HG02840 (cell line): ENCODE measurements around the gene DDX42.

Experiments
- ATAC-seq: cut with Tn5 transposase; IDR thresholded peaks from one replicate; pipeline ENCODE4 v1.9.1; 2021; ENCODE audit warnings: mild to moderate bottlenecking, moderate library complexity, moderate number of reproducible peaks; ENCODE audit not compliant: unreplicated experiment, low FRiP score

The DDX42 gene, protein sequence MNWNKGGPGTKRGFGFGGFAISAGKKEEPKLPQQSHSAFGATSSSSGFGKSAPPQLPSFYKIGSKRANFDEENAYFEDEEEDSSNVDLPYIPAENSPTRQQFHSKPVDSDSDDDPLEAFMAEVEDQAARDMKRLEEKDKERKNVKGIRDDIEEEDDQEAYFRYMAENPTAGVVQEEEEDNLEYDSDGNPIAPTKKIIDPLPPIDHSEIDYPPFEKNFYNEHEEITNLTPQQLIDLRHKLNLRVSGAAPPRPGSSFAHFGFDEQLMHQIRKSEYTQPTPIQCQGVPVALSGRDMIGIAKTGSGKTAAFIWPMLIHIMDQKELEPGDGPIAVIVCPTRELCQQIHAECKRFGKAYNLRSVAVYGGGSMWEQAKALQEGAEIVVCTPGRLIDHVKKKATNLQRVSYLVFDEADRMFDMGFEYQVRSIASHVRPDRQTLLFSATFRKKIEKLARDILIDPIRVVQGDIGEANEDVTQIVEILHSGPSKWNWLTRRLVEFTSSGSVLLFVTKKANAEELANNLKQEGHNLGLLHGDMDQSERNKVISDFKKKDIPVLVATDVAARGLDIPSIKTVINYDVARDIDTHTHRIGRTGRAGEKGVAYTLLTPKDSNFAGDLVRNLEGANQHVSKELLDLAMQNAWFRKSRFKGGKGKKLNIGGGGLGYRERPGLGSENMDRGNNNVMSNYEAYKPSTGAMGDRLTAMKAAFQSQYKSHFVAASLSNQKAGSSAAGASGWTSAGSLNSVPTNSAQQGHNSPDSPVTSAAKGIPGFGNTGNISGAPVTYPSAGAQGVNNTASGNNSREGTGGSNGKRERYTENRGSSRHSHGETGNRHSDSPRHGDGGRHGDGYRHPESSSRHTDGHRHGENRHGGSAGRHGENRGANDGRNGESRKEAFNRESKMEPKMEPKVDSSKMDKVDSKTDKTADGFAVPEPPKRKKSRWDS

DNA sequence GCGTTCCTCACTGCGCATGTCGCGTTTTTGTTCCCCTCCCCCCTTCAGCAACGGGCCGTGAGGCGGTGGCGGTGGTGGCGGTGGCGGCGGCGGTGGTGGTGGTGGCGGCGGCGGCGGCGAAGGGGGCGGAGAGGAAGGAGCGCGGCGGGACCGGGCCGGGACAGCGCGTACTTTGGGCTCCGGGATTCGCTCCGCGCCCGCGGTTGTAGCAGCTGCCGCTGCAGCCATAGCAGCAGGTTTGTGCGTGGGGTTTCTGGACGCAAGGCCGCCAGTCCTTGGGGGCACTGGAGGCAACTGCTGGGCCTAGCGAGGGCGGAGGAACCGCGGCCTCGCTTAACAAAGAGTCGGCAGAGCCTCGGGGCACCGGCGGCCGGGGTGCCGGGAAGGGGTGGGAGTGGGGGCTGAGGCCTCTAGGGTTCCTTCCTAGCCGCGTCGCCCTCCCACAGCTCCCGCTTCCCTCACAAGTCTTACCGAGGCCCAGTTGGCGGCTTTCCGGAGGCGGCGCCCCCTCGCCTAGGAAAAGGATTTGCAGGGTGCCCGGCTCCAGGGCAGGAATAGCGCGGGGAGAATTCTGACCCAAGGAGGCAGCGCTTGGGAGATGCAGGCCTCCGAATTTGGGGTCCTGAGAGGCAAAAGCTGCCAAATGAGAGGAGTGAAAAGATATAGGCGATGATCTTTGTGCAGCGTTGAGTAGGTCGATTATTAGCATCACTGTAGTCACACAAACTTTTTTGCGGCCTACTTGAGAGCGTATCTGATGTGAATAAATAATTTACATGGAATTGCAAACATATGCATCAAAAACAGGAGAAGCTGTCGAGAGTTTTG, at the start of gene DDX42:
Gene DDX42 (plus strand): TSS at position 30 of the 828 bp plus-strand sequence. CDS start 12,880 bp downstream, outside the sequence.
- ATAC-seq: peak; percentile 8

DNA sequence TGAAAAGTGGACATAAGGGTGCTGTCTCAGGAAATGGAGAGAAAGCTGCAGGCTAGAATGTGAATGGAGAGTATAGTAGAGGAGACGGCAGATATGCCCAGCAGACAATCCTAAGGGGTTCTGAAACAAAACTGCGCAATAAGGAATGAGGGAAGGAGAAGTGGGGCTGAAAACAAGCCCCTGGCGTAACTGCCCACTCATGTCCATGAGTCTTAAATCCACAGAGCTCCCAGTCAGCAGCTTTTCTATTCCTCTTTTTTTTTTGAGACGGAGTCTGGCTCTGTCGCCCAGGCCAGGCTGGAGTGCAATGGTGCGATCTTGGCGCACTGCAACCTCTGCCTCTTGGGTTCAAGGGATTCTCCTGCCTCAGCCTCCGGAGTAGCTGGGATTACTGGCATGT, 38.3 kb upstream of the DDX42 start:
- ATAC-seq: no peak

DNA sequence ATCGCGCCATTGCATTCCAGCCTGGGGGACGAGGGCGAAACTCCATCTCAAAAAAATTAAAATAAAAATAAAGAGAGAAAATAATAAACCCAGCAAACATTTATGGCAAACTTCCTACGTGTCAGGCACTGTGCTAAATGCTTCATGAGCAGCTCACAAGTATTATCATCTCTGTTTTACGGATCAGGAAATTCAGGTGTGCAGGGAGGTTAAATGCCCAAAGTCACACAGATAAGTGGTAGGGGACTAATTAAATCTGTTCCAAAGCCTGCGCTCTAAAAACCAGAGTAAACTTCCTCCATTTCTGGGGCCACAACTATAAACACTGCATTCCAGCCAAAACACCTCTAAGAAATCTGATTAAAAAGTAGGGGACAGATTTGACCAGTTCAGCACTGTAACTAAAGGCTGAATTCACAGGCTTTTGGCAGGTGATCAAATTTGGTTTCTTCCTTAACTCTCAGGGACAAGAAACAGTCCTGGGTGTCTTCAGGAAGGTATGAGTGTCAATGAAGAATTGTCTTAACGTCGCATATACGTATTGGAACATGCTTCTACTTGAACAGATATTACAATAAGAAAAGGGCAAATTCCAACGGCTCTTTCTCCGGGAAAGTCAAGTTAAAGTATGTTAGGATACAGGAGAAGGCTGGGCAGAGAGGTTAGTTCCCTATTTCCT, 33.4 kb upstream of the DDX42 start:
- ATAC-seq: no peak

DNA sequence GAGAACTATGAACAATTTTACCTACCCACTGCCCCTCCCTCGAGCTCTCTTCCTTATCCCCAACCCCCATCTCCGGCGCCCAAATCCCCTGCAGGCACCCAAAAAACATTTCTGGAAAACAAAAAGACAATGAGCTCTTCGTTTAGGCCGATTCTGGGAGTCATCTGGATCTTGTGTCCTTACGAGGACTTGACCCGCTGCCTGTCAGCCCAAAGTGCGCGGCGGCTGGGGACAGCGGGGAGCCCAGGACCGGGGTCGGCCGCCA, 32.9 kb upstream of the DDX42 start:
- ATAC-seq: peak; percentile 25

DNA sequence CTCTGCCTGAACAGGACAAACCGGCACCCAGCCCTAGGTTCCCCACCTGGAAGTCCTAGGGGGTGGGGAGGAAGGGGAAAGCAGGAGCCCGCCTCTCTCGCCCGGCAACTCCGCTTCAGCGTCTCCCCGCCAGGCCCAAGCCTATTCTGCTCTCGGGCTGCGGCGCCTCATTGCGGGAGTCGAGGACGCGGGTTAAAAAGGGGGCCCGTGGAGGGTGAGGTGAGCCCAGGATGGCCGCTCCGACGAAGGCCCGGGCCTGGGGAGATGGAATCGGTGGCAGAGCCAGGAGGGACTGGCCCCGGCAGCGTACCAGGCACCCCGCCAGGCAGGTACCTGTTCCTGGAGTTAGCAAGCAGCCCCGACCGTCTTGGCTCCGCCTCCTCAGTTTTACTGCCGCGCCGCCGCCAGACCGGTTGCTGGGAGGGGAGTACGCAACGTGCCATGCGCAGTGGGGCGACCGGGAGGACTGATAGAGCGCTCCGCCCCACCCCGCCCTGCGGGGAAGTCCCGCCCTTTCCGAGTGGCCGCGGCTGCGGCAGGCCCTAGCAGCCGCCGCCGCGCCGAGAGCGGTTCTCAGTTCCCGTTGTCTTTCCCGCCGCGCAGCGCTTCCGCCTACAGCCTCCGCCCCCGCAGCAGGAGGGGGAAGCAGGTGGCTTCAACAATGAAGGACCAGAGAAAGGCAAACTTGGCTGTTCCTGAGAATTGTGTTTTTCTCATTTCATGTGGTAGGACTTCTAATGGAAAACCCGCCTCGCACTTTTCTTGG, 32.4 kb upstream of the DDX42 start, which contains the start of gene STRADA:
Gene STRADA (minus strand): TSS at position 392 of the 766 bp plus-strand sequence. CDS start 13,430 bp downstream, outside the sequence.
- peak; percentile 95 for ATAC-seq

DNA sequence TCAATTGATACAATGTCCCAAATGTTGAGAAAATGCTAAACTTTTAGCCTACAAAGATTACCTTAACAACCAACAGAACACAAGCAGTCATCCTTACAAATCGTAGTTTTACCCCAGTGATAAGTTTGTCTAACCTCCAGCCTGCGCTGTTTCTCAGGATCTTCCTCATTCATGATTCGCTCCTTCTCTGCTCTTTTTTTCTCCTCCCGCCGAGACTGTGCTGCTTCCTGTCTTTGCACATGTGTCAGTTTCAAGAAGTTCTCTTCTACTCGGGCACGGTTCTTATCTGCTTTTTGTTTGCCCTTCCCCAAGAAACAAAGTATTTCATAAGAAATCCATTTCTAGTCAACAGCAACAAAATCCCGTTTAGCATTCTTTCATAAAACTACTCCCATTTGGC, 22.2 kb upstream of the DDX42 start:
- no peak for ATAC-seq

DNA sequence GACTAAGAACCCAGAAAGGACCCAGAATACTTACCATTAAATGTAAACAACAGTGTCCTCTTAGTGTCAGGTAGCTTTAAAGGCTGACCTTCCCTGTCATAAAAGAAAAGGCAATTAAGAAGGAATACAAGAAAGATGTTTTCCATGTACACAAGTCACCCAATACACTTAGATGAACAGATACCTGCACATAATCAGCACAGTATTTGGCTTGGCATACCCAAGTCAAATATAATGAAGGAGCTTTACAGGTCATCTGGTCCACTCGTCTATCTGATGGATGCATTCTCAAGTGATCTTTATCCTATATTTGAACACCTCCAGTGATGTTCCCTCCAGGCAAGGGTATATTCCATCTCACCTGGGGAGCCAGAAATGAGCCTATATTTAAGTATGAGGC, 21.3 kb upstream of the DDX42 start:
- ATAC-seq: no peak

DNA sequence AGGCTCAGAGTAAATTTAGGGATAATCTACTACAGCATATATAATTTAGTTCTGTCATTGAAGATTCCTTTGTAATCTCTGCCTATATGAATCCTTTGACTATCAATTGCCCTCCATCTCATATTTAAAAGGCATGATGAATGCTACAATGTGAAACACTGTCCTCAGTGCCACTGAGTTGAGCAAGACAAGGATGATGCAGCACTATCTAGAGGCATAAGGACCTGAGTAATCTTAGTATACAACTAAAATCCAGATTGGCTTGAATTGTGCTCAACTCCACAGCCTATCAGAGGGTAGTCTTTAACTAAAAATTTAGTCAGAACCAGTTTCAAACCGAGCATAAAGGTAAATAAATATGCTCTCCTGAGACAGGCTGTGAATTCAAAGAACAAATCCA, 20.8 kb upstream of the DDX42 start:
- ATAC-seq: no peak

DNA sequence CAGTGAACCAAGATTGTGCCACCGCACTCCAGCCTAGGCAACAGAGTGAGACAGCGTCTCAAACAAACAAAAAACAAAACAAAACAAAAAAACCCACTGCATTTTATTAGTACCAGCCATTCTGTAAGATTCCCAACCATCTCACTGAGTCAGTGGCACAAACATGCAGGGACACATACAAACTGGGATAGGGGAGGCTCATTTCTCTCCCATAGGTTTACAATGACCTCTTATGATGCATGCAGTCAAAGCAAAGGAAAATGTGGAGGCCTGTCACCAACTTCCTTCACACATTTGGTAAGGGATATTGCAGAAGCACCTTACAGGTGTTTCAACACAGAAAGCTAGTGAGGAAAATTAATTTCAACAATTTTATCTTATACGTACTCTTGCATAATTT, 19.9 kb upstream of the DDX42 start:
- no peak for ATAC-seq

DNA sequence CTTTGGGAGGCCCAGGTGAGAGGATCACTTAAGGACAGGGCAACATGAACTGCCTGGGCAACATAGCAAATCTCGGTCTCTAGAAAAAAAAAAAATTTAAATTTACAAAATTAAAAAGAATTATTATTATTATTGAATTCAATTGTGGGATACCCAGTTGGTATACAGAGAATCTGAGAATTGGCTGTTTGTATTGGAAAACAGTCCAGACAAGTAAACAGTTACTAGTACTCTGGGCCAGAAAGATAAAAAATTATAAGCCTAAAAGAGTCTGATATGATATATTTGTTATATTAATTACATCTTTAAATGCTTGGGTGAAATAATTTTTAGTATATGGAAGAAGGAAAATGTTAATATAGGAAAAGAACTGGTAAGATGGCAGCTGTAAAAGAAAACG, 15.5 kb upstream of the DDX42 start:
- no peak for ATAC-seq

DNA sequence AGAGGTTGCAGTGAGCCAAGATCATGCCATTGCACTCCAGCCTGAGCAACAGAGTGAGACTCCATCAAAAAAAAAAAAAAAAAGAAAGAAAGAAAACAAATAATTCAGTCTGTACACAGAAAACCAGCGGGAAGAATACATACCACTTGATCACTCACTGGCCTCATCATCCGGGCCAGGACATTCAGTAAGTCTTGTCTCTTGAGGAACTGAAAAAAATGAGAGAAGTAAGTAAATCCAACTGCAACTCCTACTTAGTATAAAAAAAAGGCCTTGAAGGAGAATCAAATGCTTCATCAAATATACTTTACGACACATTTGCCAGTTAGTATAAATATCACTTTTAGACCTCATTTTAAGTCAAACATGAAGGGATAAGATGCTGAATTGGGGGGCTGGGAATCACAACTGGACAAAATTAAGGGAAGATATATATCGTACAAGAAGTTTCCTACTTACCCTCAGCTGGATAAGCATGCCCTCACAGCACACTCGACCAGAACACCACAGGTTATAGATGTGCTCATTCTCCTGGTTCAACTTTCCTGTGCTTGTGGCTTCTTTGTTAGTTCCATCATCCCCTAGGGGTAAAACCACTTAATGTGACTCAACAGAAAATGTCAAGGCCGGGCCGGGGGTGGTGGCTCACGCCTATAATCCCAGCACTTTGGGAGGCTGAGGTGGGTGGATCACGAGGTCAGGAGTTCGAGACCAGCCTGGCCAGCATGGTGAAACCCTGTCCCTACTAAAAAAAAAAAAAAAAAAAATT, 13.0 kb upstream of the DDX42 start:
- no peak for ATAC-seq

DNA sequence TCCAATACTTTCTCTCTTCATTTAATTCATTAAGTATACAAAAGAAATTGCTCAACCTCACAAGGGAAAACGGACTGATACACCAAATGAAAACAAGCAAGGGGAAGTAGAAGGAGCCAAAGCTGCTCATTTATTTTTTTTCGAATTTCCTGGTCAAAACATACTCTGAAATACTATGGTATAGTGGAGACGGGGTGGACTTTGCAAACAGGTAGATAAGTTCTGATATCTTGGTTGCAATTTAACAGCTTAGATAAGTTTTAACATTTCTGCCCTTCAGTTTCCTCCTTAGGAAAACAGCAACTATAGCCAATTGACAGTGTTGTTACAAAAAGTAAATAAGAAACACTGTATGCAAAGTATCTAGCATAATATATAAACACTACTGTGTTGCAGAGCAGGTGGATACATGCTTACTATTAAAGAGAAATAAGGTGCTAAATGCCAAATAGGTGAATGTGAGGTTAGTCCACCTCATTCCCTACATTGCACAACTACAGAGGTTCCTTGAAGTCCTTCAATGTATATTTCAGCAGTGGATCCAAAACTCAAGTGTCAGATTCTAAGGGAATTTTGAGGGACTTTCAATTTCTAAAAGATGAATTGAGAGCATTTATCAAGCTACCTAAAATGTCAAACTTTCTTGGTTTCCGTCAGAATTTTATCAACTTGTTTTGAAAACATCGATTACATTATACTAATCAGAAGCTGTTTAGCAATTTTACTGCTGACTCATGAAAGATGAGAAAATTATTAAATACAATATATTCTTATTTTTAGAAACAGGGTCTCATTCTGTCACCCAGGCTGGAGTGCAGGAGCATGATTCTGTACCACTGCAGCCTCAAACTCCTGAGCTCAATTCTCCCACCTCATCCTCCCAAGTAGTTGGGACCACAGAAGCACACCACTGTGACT, 11.6 kb upstream of the DDX42 start:
- ATAC-seq: no peak

DNA sequence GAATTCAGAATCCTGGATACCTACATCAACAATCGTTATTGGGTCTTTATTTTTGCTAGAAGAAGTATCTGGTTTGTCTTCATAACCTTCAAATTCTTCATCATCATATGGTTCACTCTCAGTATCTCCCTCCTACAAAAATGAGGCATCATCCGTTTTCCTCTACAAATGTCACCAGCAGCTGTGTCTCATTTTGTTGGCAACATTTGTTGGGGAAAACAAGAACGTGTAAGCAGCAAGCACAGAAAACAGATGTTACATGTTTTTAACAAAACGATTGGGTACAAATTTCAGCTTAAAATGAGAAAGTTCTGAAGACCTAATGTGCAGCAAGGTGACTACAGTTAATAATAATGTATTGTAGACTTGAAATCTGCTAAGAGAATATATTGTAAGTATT, 9.3 kb upstream of the DDX42 start:
- ATAC-seq: no peak

DNA sequence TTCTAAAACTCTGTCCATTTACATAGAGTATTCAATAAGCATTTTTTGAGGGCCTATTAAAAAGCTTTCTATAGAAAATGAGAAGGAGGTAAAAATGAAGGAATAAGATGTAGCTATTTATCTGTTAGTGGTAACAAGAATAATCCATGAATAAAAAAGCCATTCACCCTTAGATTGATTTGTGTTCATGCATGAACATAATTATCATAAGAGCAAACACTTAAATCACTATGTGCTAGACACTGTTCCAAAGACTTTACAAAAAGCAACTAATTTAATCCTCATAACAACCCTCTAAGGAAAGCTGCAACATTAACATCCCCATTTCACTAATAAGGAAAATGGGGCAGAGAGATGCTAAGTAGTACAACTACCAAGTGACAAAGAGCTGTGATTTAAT, 7.2 kb upstream of the DDX42 start:
- ATAC-seq: no peak

DNA sequence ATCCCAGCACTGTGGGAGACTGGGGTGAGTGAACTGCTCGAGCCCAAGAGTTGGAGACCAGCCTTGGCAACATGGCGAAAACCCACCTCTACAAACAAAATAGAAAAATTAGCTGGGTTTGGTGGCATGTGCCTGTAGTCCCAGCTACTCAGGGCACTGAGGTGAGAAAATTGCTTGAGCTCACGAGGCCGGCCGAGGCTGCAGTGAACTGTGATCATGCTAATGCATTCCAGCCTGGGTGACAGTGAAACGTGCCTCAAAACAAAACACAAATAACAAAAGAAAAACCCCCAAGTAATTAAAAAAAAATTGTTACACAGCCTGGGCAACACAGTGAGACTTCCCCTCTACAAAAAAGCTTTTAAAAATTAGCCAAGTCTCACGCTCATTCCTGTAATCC, 5.5 kb upstream of the DDX42 start:
- ATAC-seq: no peak

DNA sequence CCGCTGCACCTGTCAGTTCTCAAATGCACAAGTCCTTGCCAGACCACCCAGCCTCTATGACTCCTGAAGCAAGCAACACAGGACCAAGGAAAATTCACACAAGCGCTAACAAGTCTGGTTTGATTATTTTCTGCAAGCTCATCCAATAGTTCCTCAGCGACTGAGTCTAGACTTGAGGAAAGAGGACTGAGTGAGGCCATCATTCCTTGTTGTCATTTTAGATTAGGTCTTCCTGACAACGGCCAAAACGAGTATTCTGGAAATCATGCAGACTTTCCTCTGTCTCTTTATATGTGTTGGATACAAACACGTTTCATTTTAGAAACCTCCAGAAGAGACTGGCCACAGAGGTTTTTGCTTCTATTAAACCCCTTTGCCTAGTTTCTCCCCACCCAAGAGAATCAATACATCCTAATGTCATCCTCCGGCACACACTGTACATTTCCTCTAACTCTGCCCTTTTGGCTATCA, 1.1 kb upstream of the DDX42 start:
- no peak for ATAC-seq

DNA sequence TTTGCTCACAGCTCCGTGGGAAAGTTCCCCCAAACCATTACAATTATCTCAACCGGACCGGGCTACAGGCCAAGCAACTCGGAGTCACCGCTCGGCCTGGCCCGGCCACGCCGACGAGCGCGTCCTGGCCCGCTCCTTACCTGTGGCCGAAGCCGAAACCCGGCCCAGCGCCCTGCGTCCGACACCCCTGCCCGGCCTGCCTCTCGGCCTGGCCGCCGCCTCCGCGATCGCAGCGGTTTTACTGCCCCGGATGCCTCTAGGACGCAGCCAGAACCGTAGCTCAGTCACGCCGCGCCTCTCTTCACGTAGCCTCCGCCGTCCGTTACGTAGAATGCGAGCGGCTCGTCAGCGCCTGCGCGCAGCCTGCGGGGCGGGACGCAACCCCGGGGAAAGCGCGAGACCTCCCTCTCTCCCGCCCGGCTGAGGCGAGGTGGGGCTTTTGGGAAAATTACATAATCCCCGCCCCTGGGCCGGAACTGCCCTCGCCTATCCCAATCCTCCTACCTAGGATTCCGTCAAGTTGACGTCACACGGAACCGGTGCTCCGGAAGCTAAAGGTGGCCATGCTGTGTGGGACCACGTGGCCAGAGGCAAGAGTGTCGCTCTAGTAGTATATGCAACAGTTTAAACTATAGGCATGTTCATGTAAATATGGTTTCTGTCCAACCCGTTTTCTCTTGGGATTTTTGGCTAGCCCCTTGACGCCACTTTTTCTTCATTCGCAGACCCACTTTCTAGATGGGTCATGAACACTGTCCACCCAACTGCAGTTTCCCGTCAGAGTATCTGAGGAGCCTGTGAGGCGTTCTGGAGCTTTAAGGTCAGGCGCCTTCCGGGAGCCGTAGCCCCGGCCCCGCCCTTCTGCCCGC, 464 bp upstream of the DDX42 start, which contains the start of gene CCDC47:
Gene CCDC47 (minus strand): TSS at position 326 of the 869 bp plus-strand sequence. CDS start 7,422 bp downstream, outside the sequence.
- peak; percentile 83 for ATAC-seq
